GM21717 (cell line): ENCODE results near the gene CALML5.

ENCODE experiments used
- ATAC-seq: cut with Tn5 transposase; IDR thresholded peaks from one replicate; pipeline ENCODE4 v1.9.1; 2021; ENCODE audit warnings: mild to moderate bottlenecking, moderate library complexity; ENCODE audit not compliant: unreplicated experiment

Gene CALML5

DNA sequence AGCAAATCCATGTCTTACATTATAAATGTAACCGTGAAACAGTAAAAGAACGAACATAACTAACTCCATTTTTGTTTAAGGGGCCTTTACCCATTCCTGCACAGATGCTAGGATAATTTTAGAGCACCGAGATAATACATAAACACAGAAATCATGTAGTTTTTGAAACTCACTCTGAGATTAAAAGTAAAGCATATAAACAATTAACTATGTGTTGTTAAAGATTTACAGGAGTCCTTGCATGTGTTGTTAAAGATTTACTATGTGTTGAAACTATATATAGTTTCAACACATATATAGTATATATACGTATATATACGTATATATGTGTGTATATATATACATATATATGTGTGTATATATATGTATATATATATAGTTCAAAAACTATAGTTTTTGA is 18.2 kb upstream of the CALML5 start:
- ATAC-seq, result no peak

- ATAC-seq, result no peak
Measured at GRCh38 chr10:5515948-5516761, 16.8 kb upstream of the CALML5 start.

DNA sequence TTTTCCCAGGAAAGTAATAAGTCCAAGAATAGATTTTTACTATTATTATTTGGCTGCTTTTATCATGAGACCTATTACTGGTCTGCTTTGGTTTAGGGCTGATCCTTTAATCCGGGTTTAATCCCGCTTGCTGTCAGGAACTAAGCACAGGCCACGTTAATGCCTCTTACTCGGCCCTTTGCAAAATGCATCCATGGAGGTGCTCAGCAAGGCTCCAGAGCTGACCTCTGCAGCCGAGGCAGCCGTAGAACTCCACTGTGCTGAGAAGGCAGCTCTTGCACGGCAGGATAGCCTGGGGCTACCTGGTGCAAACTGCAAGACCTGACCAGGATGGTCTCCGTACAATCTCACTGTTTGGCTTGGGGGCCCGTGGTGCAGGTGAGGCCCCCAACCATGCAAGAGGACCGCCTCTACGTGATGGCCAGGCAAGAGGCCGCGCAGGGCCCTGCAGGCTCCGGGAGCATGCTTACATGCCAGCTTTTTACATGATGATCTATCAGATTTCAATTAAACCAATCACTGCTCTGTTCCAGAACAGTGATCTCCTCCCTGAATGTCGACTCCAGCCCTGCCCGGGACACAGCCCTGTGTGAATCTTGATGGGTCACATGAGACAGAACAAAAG is 15.0 kb upstream of the CALML5 start:
- no peak for ATAC-seq

- ATAC-seq, result no peak
Measured at GRCh38 chr10:5512881-5513612, 13.7 kb upstream of the CALML5 start.

- no peak for ATAC-seq
Measured at GRCh38 chr10:5512331-5512730, 13.0 kb upstream of the CALML5 start.

- no peak for ATAC-seq
Measured at GRCh38 chr10:5511885-5512280, 12.5 kb upstream of the CALML5 start.

DNA sequence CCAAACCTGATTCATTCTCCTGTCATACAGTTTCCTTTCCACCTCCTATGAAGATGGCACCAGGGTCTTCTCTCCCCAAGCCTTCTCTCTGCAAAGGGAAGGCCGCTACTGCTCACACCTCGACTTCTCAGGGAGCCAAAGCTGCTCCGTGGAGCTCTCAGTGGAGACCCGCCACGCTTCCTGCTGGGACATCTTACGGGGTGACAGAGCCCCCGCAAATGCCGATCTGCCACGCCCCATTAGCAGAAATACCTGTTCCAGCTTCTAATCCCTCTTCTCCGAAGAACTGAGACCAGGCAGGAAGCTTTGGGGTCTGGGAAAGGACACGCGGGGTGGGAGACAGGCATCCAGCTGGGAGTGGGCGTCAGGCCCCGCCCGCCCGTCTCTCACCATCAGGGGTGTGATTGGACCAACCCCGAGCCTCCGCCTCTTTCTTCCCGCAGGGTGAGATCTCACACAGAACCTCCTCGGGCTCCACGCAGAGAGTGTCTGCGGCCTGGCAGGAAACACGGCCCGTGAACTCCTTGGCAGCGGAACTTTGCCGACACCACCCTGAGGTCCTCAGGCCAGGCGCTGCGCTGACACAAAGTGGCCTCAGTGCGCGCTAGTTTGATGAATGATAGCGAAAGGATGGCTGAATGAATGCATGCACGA is 12.0 kb upstream of the CALML5 start:
- no peak for ATAC-seq

- ATAC-seq, result no peak
Measured at GRCh38 chr10:5510281-5511072, 11.1 kb upstream of the CALML5 start.

- no peak for ATAC-seq
Measured at GRCh38 chr10:5509691-5510090, 10.3 kb upstream of the CALML5 start.

DNA sequence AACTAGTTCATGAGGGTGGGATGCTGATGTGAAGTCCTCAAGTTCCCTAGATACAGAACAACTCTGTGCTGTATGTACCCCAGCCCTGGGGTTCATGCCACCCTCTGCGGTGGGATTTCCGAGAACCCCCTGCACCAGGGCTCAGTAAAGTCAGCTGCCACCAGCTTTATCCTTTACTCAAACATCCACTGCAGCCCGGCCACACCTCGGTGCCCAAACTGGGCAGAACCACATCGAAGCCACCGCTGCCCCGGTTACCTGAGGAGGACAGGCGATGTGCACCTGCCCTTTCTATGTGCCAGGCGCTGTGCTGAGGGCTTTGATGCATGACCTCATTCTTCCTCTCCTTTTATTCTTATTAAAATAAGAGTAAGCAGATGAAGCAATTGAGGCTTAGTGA is 9.9 kb upstream of the CALML5 start:
- ATAC-seq, result no peak

DNA sequence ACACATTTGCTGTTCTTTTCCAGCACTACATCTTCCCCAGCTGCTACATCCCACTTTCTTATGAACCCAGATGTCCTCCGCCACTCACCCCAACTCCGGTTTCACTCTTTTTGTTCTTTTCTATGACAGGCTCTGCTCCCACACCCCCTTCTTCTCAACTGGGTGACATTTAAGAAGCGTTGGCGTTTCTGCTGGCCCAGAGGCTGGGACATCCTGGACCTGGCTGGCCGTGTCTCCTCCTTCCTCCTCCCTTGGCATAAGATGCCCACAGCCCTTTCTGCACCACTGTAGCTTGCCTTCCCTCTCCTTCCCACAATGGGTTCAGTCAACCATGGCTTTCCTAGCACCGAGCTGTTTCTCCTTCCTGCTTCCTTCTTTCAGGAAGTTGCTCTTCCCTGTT is 9.4 kb upstream of the CALML5 start:
- no peak for ATAC-seq

DNA sequence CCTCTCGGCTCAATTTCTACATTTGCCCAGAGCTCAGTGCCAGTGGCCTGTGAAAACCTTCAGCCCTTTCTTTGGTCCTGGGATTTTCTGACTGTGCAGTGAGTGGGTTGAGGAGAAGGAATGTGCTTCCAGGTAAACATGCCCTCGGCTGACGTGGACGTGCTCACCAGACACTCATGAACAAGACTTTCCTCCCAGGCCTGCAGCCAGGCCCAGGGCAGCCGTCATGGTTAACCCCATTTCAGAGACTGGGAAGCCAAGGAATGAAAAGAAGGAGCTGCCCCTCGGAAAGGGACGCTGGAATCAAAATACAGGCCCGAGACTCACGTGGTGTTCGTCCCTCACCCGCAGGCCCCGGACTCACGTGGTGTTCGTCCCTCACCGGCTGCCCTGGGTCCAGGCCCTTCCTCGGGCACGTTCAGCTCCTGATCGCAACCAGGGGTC is 8.8 kb upstream of the CALML5 start:
- no peak for ATAC-seq

DNA sequence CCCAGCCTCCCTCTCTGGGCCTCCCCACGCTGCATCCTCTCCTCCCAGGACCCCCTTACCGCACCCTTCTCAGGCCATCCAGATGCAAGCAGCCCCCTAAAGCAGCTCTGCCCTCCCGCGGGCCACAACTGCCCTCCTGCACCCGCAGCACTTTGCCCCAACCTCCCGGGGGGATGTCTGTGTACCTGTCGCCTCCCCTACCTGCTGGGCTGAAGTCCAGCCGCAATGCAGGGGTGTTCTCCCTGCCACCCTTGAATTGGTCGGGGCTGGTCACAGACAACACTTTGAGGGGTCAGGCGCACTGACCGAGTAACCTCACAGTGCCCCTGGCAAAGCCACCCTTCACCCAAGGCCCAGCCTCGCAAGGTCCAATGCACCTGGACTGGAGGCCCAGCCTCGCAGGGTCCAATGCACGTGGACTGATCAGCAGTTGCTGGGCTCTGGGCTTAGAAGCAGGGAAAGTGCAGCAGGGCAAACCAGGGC is 8.3 kb upstream of the CALML5 start:
- no peak for ATAC-seq

GRCh38 chr10:5506751-5507648 is 7.6 kb upstream of the CALML5 start:
- no peak for ATAC-seq

- no peak for ATAC-seq
Measured at GRCh38 chr10:5506246-5506645, 6.9 kb upstream of the CALML5 start.

DNA sequence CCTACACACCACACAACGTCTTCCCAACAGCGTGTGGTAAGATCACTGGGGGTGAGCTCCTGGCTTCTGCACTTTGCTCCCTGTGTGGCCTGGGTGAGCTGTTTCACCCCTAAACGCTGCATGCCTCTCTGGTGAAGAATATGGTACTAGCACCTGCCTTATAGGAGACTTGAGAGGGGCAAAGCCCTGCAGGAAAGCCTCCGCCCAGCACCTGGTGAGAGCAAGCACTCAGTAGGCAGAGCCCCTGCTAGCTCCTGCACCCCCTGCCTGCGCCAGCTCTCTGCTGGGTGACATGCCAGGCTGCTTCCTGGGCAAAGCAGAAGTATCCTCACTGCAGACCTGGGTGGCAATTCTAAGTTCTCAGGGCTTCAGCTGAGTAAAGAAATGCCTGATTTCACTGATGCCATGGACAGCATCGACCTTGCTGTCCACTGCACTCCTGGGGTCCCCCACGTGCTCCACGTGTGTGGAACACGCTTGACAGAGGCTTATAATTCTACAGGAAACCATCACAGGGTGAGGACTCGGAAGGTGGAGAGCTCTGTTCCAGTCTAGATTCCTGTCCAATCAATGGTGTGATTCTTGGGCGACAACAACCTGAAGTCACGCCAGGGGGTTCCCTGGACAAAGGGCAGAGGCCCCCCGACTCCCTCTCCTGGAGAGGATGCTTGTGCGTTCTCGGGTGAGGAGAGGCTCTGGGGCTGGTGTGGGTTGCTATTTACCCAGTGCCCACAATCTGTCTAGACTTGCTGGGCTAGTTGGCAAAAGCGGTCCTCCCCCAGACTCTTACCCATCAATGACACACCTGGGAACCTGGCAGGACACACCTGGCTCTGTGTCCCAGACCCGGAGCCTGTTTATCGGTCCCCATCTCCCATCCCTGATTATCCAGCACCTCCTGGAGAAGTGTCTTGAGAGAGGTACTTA is 5.0 kb upstream of the CALML5 start:
- ATAC-seq, result no peak

DNA sequence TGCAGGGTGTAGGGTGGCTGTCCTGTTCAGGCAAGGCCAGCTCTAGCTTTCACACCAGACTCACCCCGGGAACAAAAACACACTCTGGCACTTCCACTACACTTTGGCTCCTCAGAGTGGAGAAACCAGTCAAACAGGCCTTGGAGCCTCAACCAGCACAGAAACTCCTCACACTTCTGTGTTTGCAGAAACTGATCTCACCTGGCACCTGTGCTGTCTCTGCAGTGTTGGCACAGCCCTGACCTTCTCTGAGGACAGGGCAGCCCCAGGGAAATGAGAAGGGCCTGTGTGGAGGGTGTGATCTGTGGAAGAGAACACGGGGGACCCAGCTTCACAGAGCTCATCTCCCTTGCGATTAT is 4.1 kb upstream of the CALML5 start:
- ATAC-seq, result no peak
